ENCODE results near the gene MINAR1.

Gene MINAR1

GRCh38 chr15:79475306-79475705 lies 43.2 kb downstream of the MINAR1 start:
- no peak overlapping the region for H2AFZ ChIP-seq (ENCODE audit: low read depth)
- no peak overlapping the region for H3K4me2 ChIP-seq
- no peaks in the 10 kb centered on the region for H3K4me1 ChIP-seq (ENCODE audit: low read depth, poor library complexity, severe bottlenecking)
- TF ChIP-seq CTCF (conservative IDR thresholded peaks at IDR 0.05; ENCODE audit: low read depth, low read length), result no peak
- H3K27ac ChIP-seq, result no peak overlapping the region
- H4K20me1 ChIP-seq (ENCODE audit: insufficient read depth), result no peaks in the 10 kb centered on the region
- H3K4me3 ChIP-seq (IDR thresholded peaks at IDR 0.05; ENCODE audit: insufficient read depth, low read depth, low read length), result no peak overlapping the region
- no peak overlapping the region for H3K9ac ChIP-seq
- H3K79me2 ChIP-seq (ENCODE audit: insufficient read depth, low read depth), result no peaks in the 10 kb centered on the region
- no peaks in the 10 kb centered on the region for H3K36me3 ChIP-seq (ENCODE audit: insufficient read depth)
- H3K27me3 ChIP-seq (ENCODE audit: insufficient read depth, low read depth), result no peaks in the 10 kb centered on the region

DNA sequence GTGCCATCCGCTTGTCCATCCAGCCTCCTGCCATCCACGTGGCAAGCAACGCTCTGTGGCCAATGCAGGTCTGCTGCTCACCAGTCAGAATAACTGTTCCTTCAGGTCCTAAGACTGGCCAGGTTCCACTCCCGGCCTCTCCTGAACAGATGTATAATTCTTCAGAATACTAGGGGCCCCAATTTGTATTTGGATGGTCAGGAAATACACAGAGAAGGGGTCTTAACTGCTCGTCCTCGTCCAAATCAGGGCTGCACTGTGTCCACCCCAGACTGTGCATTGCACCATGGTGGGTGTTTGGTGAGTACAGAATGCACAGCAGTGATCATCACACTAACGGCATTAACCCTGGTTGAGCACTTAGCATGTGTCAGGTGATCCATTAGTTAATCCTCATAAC lies 46.0 kb downstream of the MINAR1 start:
- TF ChIP-seq CTCF (conservative IDR thresholded peaks at IDR 0.05; ENCODE audit: low read depth, low read length), result no peak
- Histone ChIP-seq H3K27ac (no peak overlapping the region), H3K4me2 (no peak overlapping the region), H3K9ac (no peak overlapping the region), H3K79me2 (ENCODE audit: insufficient read depth, low read depth) (no peaks in the 10 kb centered on the region), H4K20me1 (ENCODE audit: insufficient read depth) (no peaks in the 10 kb centered on the region), H3K27me3 (ENCODE audit: insufficient read depth, low read depth) (no peaks in the 10 kb centered on the region), H3K4me1 (ENCODE audit: low read depth, poor library complexity, severe bottlenecking) (no peaks in the 10 kb centered on the region), H3K4me3 (IDR thresholded peaks at IDR 0.05; ENCODE audit: insufficient read depth, low read depth, low read length) (no peak overlapping the region), H2AFZ (ENCODE audit: low read depth) (no peak overlapping the region), H3K36me3 (ENCODE audit: insufficient read depth) (no peaks in the 10 kb centered on the region)

GRCh38 chr15:79479616-79480015 lies 47.5 kb downstream of the MINAR1 start:
- Histone ChIP-seq H3K9ac (no peak overlapping the region), H3K4me2 (no peak overlapping the region), H3K27me3 (ENCODE audit: insufficient read depth, low read depth) (no peaks in the 10 kb centered on the region), H2AFZ (ENCODE audit: low read depth) (no peak overlapping the region), H3K36me3 (ENCODE audit: insufficient read depth) (no peaks in the 10 kb centered on the region), H3K27ac (no peak overlapping the region), H4K20me1 (ENCODE audit: insufficient read depth) (no peaks in the 10 kb centered on the region), H3K4me1 (ENCODE audit: low read depth, poor library complexity, severe bottlenecking) (no peaks in the 10 kb centered on the region), H3K4me3 (IDR thresholded peaks at IDR 0.05; ENCODE audit: insufficient read depth, low read depth, low read length) (no peak overlapping the region), H3K79me2 (ENCODE audit: insufficient read depth, low read depth) (no peaks in the 10 kb centered on the region)
- TF ChIP-seq CTCF (conservative IDR thresholded peaks at IDR 0.05; ENCODE audit: low read depth, low read length), result no peak

DNA sequence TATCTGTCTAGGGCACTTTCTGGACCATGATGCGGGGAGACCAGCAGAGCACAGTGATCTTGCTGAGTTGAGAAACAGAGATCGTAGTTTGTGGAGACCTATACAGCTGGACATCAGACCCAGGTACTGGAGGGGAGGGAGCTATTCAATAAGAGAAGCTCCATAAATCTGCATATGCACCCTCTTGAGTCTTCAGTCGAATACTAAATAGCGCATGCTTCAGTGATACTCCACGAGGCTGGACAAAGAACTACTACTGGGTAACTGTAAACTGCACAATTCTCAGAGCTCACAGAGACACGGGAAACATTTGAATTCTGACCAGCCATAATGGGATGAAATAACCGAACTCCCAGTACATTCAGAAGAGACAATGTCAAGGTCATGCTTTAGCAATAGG lies 49.7 kb downstream of the MINAR1 start:
- Histone ChIP-seq H4K20me1 (ENCODE audit: insufficient read depth) (no peaks in the 10 kb centered on the region), H3K4me2 (no peak overlapping the region), H3K4me3 (IDR thresholded peaks at IDR 0.05; ENCODE audit: insufficient read depth, low read depth, low read length) (no peak overlapping the region), H2AFZ (ENCODE audit: low read depth) (no peak overlapping the region), H3K27ac (no peak overlapping the region), H3K4me1 (ENCODE audit: low read depth, poor library complexity, severe bottlenecking) (no peaks in the 10 kb centered on the region), H3K36me3 (ENCODE audit: insufficient read depth) (no peaks in the 10 kb centered on the region), H3K27me3 (ENCODE audit: insufficient read depth, low read depth) (no peaks in the 10 kb centered on the region), H3K79me2 (ENCODE audit: insufficient read depth, low read depth) (no peaks in the 10 kb centered on the region), H3K9ac (no peak overlapping the region)
- TF ChIP-seq CTCF (conservative IDR thresholded peaks at IDR 0.05; ENCODE audit: low read depth, low read length), result no peak
